GM20000 (cell line): ENCODE results near the gene TKT.
"Not testable (repeated sequence)": the region's sequence is repeated elsewhere in the genome, so short reads cannot be mapped to it uniquely, and the experiment has no call there.

Experiments
- DNase-seq: peaks from one replicate; pipeline ENCODE4 v3.0.0; 2012; ENCODE audit warnings: low spot score
- TF ChIP-seq, protein P1 (sequence below): IDR thresholded peaks from 2 replicates; pipeline ENCODE4 v1.5.1; 2012; ENCODE audit warnings: mild to moderate bottlenecking, control low read depth; ENCODE audit errors: extremely low read depth, missing control alignments

TKT gene

GRCh38 chr3:53253707-53254508 is 1.9 kb downstream of the TKT start:
- TF ChIP-seq, protein P1, sequence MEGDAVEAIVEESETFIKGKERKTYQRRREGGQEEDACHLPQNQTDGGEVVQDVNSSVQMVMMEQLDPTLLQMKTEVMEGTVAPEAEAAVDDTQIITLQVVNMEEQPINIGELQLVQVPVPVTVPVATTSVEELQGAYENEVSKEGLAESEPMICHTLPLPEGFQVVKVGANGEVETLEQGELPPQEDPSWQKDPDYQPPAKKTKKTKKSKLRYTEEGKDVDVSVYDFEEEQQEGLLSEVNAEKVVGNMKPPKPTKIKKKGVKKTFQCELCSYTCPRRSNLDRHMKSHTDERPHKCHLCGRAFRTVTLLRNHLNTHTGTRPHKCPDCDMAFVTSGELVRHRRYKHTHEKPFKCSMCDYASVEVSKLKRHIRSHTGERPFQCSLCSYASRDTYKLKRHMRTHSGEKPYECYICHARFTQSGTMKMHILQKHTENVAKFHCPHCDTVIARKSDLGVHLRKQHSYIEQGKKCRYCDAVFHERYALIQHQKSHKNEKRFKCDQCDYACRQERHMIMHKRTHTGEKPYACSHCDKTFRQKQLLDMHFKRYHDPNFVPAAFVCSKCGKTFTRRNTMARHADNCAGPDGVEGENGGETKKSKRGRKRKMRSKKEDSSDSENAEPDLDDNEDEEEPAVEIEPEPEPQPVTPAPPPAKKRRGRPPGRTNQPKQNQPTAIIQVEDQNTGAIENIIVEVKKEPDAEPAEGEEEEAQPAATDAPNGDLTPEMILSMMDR: no peak
- no peak for DNase-seq

- not testable (repeated sequence) for DNase-seq
These were observed 2.9 kb downstream of the TKT start for GRCh38 chr3:53252947-53253322.

GRCh38 chr3:53252096-53252946 is 3.5 kb downstream of the TKT start:
- TF ChIP-seq, protein P1: no peak

GRCh38 chr3:53250881-53251605 is 4.8 kb downstream of the TKT start:
- TF ChIP-seq, protein P1: no peak

More at GRCh38 chr3:53252096-53252946, 3.5 kb downstream of the TKT start:
- DNase-seq: no peak

GRCh38 chr3:53250453-53250852 is 5.4 kb downstream of the TKT start:
- TF ChIP-seq, protein P1: no peak
- no peak for DNase-seq

More at GRCh38 chr3:53250881-53251605, 4.8 kb downstream of the TKT start:
- no peak for DNase-seq

GRCh38 chr3:53248161-53248560 is 7.7 kb downstream of the TKT start:
- TF ChIP-seq, protein P1: no peak

DNA sequence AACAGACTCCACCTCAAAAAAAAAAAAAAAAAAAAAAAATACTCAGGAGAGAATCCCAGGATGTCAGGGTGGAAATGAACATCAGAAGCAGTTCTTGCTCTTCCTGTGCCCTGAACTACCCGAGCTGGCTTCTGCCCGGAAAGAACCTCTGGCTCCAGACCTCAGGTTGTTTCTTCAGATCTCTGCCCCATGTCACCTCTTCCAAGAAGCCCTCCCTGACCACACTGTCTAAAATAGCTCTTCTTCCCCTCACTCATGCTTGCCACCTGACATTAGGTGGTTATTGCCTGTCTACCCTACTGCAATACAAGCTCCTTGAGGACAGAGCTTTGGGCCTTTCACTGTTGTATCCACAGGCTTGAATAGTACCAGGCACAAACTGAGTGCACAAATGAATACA is 8.2 kb downstream of the TKT start:
- DNase-seq: no peak
- TF ChIP-seq, protein P1: no peak

More at GRCh38 chr3:53248161-53248560, 7.7 kb downstream of the TKT start:
- no peak for DNase-seq
